ENCODE results near the gene NDUFA6. TPM values are rescaled to one million over a fixed set of nuclear protein-coding genes. Genes with fewer than 3 reads are reported as not detected.
A peak's percentile ranks its signal among the peaks of the same experiment; 100 is the strongest.
"Not testable (repeated sequence)": the region's sequence is repeated elsewhere in the genome, so short reads cannot be mapped to it uniquely, and the experiment has no call there.

NDUFA6 gene
- total RNA-seq, 6 experiments from 2014 or later, result 69.6 to 90.2 (median 81.9) TPM

GRCh38 chr22:42127606-42128005 is 37.0 kb upstream of the NDUFA6 start:
- Mint-ChIP-seq H3K27me3 (ENCODE audit: insufficient read depth) (peaks cover 2% of the 10 kb centered on the region), H3K4me1 (ENCODE audit: low read depth) (no peaks in the 10 kb centered on the region), H3K36me3 (ENCODE audit: low read depth) (no peaks in the 10 kb centered on the region), H3K4me3 (no peak overlapping the region), H3K27ac (no peak overlapping the region), H3K9me3 (peaks cover 3% of the 10 kb centered on the region; the same call in 1 of the 2 replicates)
- DNase-seq, result no peak
- no peak for TF ChIP-seq CTCF (IDR thresholded peaks at IDR 0.05)

- H3K36me3 Mint-ChIP-seq (ENCODE audit: low read depth); DNase-seq; H3K27me3 Mint-ChIP-seq (ENCODE audit: insufficient read depth); H3K4me1 Mint-ChIP-seq (ENCODE audit: low read depth); H3K27ac Mint-ChIP-seq; H3K9me3 Mint-ChIP-seq; H3K4me3 Mint-ChIP-seq: not testable (repeated sequence)
These were observed 33.0 kb upstream of the NDUFA6 start for GRCh38 chr22:42123529-42123928.

GRCh38 chr22:42120231-42121021 is 29.9 kb upstream of the NDUFA6 start:
- not testable (repeated sequence) for H3K36me3 Mint-ChIP-seq (ENCODE audit: low read depth); DNase-seq; H3K4me1 Mint-ChIP-seq (ENCODE audit: low read depth); H3K9me3 Mint-ChIP-seq; H3K27ac Mint-ChIP-seq; H3K4me3 Mint-ChIP-seq; H3K27me3 Mint-ChIP-seq (ENCODE audit: insufficient read depth)

- Mint-ChIP-seq H3K27me3 (ENCODE audit: insufficient read depth) (peaks cover 5% of the 10 kb centered on the region), H3K4me1 (ENCODE audit: low read depth) (no peaks in the 10 kb centered on the region), H3K9me3 (peaks cover 17% of the 10 kb centered on the region), H3K27ac (no peak overlapping the region), H3K36me3 (ENCODE audit: low read depth) (no peaks in the 10 kb centered on the region), H3K4me3 (no peak overlapping the region)
- no peak for TF ChIP-seq CTCF (IDR thresholded peaks at IDR 0.05)
- no peak for DNase-seq
These were observed 26.4 kb upstream of the NDUFA6 start for GRCh38 chr22:42116848-42117424.

GRCh38 chr22:42115420-42115830 is 24.9 kb upstream of the NDUFA6 start:
- not testable (repeated sequence) for DNase-seq; H3K27me3 Mint-ChIP-seq (ENCODE audit: insufficient read depth); H3K4me3 Mint-ChIP-seq; H3K4me1 Mint-ChIP-seq (ENCODE audit: low read depth); H3K27ac Mint-ChIP-seq; H3K36me3 Mint-ChIP-seq (ENCODE audit: low read depth)
- H3K9me3 Mint-ChIP-seq, result peaks cover 17% of the 10 kb centered on the region

GRCh38 chr22:42114721-42115120 is 24.1 kb upstream of the NDUFA6 start:
- DNase-seq, result peak; percentile 3
- H3K27ac Mint-ChIP-seq, result no peak overlapping the region
- peaks cover 17% of the 10 kb centered on the region for H3K9me3 Mint-ChIP-seq
- H3K27me3 Mint-ChIP-seq (ENCODE audit: insufficient read depth), result peaks cover 4% of the 10 kb centered on the region
- H3K4me1 Mint-ChIP-seq (ENCODE audit: low read depth), result no peaks in the 10 kb centered on the region
- TF ChIP-seq CTCF (IDR thresholded peaks at IDR 0.05), result peak; percentile 64
- H3K4me3 Mint-ChIP-seq, result no peak overlapping the region
- H3K36me3 Mint-ChIP-seq (ENCODE audit: low read depth), result no peaks in the 10 kb centered on the region

- H3K36me3 Mint-ChIP-seq (ENCODE audit: low read depth); H3K4me3 Mint-ChIP-seq; H3K27me3 Mint-ChIP-seq (ENCODE audit: insufficient read depth); DNase-seq; H3K4me1 Mint-ChIP-seq (ENCODE audit: low read depth); H3K27ac Mint-ChIP-seq: not testable (repeated sequence)
- H3K9me3 Mint-ChIP-seq, result peaks cover 17% of the 10 kb centered on the region
- 0 out of 2 replicates have a peak, but pooled peaks have one; percentile 13 for TF ChIP-seq CTCF (IDR thresholded peaks at IDR 0.05)
These were observed 22.2 kb upstream of the NDUFA6 start for GRCh38 chr22:42112793-42113192.
